Measurements from ENCODE around the gene PALLD.

Gene PALLD

DNA sequence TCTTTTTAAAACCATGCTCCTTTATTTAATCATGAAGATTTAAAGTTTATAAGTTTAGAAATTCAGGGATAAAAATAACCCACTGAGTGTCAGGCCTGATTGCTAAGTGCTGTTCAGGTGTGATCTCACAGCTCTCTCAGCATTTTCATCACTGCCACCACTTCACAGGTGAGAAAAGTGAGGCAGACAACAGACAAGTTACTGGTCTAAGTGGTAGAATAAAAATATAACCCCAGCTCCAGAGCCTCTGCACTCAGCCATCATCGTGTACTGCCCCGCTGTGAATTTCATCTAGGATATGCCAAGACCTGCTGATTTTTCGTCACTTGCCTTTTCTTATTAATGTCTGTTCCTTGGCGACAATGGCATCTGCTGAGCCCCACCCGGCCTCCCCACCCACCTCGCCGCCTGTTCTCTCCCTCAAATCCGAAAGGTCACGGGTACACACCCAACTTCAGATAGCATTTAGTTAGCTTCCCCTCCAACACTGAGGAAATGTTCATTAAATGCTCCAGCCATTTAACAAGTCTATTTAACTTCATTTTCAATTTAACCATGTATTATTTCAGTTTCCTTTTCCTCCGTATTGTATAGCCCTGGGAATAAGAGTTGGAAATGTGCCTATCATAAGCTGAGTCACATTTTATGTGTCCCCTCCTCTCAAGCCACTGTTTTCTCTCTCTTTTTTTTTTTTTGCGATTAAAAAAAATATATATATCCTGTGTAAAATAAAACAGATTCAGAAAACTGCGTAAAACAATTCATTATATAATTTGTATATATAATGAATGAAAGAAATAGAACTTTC, 276.7 kb downstream of the PALLD start:
- H3K4me2 ChIP-seq: no peak overlapping the region
- no peak overlapping the region for H3K9ac ChIP-seq

DNA sequence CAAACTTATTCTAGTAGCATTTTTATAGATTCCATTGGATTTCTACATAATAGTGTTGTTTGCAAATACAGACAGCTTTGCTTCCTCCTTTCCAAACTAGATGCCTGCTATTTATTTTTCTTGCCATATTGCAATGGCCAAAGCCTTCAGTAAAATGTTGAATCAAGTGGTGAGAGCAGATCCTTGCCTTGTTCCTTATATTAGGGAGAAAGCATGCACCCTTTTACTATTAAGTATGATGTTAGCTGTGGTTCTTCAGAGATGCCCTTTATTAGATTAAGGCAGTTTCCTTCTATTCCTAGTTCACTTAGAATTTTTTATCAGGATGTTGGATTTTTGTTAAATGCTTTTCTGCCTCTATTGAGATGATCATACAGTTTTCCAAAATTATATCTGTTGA, 279.5 kb downstream of the PALLD start:
- peaks cover 13 to 28% (median 20%) of the 10 kb centered on the region in 11 experiments; a peak in 21 of 22 replicates for H3K9me3 ChIP-seq (replicated peaks in 1 of 11)
- TF ChIP-seq Cebpa-rat (IDR thresholded peaks at IDR 0.05): no peak
- H3K9ac ChIP-seq: no peak overlapping the region
- H3K4me1 ChIP-seq: peaks cover 0 to 8% (median 0%) of the 10 kb centered on the region in 10 experiments; a peak in 2 of 20 replicates
- peaks cover 0 to 3% (median 0%) of the 10 kb centered on the region in 11 experiments; a peak in 1 of 22 replicates for H3K36me3 ChIP-seq
- H3K27ac ChIP-seq: no peak overlapping the region
- H3K4me3 ChIP-seq: no peak overlapping the region
- H3K4me2 ChIP-seq: no peak overlapping the region
- no peaks in the 10 kb centered on the region for H4K20me1 ChIP-seq
- H3K27me3 ChIP-seq: no peaks in the 10 kb centered on the region

More for the DNA sequence above, 276.7 kb downstream of the PALLD start:
- Histone ChIP-seq H4K20me1 (no peaks in the 10 kb centered on the region), H3K36me3 (peaks cover 0 to 3% (median 0%) of the 10 kb centered on the region in 11 experiments; a peak in 1 of 22 replicates), H3K27me3 (no peaks in the 10 kb centered on the region), H3K4me3 (no peak overlapping the region), H3K9me3 (replicated peaks in 1 of 11) (peaks cover 13 to 28% (median 20%) of the 10 kb centered on the region in 11 experiments; a peak in 21 of 22 replicates), H3K4me1 (peaks cover 0 to 17% (median 0%) of the 10 kb centered on the region in 10 experiments; a peak in 4 of 20 replicates), H3K27ac (no peak overlapping the region)
- no peak for TF ChIP-seq Cebpa-rat (IDR thresholded peaks at IDR 0.05)

DNA sequence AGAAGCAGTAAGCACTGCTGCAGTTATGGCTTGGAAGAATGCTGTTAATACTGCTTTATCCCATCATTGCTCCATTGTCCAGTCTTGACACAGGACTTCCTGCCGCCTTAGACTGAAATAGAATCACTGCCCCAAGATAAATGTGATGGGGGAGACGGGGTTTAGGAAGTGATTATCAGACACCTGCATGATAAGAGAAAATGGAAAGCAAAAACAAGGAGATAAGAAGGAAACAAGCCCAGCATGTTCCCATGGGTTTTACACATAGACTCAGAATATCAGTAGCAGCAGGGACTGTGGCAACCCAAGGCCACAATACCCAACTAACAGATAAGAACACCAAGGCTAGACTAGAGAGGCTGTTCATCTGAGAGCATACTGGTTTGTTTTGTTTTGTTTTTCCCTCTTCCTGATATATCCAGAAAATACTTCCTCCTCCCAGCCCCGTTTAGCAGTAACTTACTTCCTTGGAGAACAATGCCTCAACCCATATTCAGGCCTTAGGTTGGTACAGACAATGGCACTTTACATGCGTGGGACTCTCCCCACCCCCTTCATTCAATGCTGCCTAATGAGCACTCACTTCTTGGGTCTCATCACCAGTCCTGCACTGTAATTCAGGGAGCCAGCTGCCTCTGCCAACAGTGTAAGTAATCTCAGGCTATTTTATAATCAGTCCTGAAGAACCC, 280.6 kb downstream of the PALLD start:
- Histone ChIP-seq H3K27me3 (no peaks in the 10 kb centered on the region), H4K20me1 (no peaks in the 10 kb centered on the region), H3K36me3 (peaks cover 0 to 3% (median 0%) of the 10 kb centered on the region in 11 experiments; a peak in 1 of 22 replicates), H3K9me3 (replicated peaks in 1 of 11) (peaks cover 13 to 28% (median 20%) of the 10 kb centered on the region in 11 experiments; a peak in 21 of 22 replicates), H3K4me3 (no peak overlapping the region), H3K27ac (no peak overlapping the region), H3K4me1 (peaks cover 0 to 8% (median 0%) of the 10 kb centered on the region in 10 experiments; a peak in 3 of 20 replicates), H3K4me2 (peak overlapping the region in 1 of 11 experiments; percentile 15; a peak in 2 of 22 replicates), H3K9ac (no peak overlapping the region)
- no peak for TF ChIP-seq Cebpa-rat (IDR thresholded peaks at IDR 0.05)

DNA sequence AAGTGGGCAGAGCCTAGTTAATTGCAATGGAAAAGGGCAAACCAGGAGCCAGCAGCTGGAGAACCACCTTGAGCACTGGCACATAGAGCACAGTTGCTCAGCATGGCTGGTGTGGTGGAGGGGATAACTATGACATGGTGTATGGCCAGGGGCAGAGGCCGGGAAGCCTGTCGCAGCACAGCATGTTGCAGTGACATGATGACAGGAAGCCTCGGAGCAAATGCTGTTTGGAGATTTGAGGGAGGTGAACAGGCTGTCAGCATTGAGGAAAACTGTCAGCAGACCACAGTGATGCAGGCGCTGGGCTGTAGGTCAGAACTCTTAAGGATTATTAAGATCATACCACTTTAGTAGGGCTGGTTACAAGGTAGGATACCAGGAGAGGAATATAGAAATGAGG, 284.5 kb downstream of the PALLD start:
- Histone ChIP-seq H3K36me3 (peaks cover 0 to 2% (median 0%) of the 10 kb centered on the region in 11 experiments; a peak in 1 of 22 replicates), H3K4me1 (peaks cover 0 to 8% (median 0%) of the 10 kb centered on the region in 10 experiments; a peak in 3 of 20 replicates)

DNA sequence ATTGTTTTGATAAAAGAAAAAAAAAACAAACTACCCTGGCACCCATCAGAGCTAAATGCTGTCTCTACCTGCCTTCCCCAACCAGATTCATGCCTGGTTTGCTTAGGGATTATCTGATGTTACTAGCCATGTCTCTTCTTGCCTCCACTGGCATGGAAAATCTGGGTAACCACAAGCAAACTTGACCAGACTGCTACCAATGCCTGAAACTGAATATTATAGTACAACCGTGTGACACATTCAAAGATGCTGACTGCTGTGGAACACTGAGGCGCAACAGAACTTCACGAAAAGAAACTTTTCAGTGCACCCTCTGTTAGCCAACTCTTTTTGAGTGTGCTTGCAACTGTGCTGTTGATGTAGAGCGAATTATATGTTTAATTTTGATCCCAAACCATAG, 285.1 kb downstream of the PALLD start:
- no peak overlapping the region for H3K4me3 ChIP-seq
- no peaks in the 10 kb centered on the region for H4K20me1 ChIP-seq
- H3K4me2 ChIP-seq: peak overlapping the region in 2 of 11 experiments; percentile 23 to 32; a peak in 3 of 22 replicates
- no peak overlapping the region for H3K9ac ChIP-seq
- H3K4me1 ChIP-seq: peaks cover 0 to 8% (median 0%) of the 10 kb centered on the region in 10 experiments; a peak in 3 of 20 replicates
- H3K36me3 ChIP-seq: no peaks in the 10 kb centered on the region
- TF ChIP-seq Cebpa-rat (IDR thresholded peaks at IDR 0.05): no peak
- H3K27ac ChIP-seq: no peak overlapping the region
- no peaks in the 10 kb centered on the region for H3K27me3 ChIP-seq
- peaks cover 0 to 12% (median 4%) of the 10 kb centered on the region in 11 experiments; a peak in 15 of 22 replicates for H3K9me3 ChIP-seq (replicated peaks in 1 of 11)

More for the DNA sequence above, 284.5 kb downstream of the PALLD start:
- Histone ChIP-seq H3K27ac (no peak overlapping the region), H3K9ac (no peak overlapping the region), H3K9me3 (replicated peaks in 1 of 11) (peaks cover 3 to 18% (median 10%) of the 10 kb centered on the region in 11 experiments; a peak in 21 of 22 replicates), H3K4me3 (no peak overlapping the region), H3K27me3 (no peaks in the 10 kb centered on the region), H3K4me2 (no peak overlapping the region), H4K20me1 (no peaks in the 10 kb centered on the region)
- TF ChIP-seq Cebpa-rat (IDR thresholded peaks at IDR 0.05): no peak

DNA sequence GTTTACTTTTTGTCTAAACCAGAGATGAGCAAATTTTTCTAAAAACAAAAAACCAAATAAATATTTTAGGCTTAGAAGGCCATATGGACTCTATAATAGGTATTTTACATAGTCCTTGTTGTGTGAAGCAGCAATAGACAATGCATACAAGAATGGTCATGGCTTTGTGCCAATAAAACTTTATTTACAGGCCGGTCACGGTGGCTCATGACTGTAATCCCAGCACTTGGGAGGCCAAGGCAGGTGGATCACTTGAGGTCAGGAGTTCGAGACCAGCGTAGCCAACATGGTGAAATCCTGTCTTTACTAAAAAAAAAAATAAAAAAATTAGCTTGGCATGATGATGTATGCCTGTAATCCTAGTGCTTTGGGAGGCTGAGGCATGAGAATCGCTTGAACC, 285.6 kb downstream of the PALLD start:
- no peak for TF ChIP-seq Cebpa-rat (IDR thresholded peaks at IDR 0.05)
- Histone ChIP-seq H3K9me3 (replicated peaks in 1 of 11) (peaks cover 0 to 7% (median 0%) of the 10 kb centered on the region in 11 experiments; a peak in 3 of 22 replicates), H3K4me1 (peaks cover 0 to 7% (median 0%) of the 10 kb centered on the region in 10 experiments; a peak in 2 of 20 replicates), H3K36me3 (no peaks in the 10 kb centered on the region), H3K27me3 (no peaks in the 10 kb centered on the region), H4K20me1 (no peaks in the 10 kb centered on the region), H3K9ac (no peak overlapping the region), H3K27ac (no peak overlapping the region), H3K4me2 (no peak overlapping the region), H3K4me3 (no peak overlapping the region)

DNA sequence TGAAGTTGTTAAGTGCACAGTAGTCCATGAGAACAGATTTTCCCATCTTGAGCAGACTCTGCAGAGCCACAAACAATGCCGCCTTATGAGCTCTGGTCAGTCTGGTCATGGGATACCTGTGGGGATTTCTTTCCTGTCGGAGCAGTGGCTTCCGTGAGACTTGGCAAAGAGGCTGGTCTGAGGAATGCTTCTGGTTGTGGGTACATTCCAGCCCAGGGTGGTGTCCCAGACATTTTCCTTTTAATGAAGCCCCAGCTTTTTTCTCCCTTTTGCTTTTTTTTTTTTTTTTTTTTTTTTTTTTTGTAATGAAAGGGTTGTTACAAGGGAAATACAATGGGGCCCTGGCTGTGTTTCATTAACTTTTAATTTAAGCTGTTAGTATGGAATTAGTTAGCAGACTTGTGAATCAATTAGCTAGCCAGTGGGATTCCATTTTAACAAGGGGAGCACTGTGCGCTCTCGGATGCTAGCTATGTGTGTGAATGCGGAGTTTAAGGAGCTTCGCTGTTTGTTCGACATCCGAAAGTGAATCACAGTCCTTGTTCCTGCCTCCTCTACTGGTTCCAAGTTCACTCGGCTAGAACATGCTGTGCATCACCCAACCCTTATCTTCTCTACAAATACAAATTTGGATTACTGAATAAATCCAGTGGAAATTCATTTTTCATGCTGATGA, 288.1 kb downstream of the PALLD start:
- H3K27me3 ChIP-seq: no peaks in the 10 kb centered on the region
- H3K27ac ChIP-seq: no peak overlapping the region
- H3K4me1 ChIP-seq: peaks cover 0 to 18% (median 7%) of the 10 kb centered on the region in 10 experiments; a peak in 11 of 20 replicates
- no peaks in the 10 kb centered on the region for H3K36me3 ChIP-seq
- H4K20me1 ChIP-seq: no peaks in the 10 kb centered on the region
- no peak overlapping the region for H3K4me2 ChIP-seq
- H3K4me3 ChIP-seq: no peak overlapping the region
- no peak overlapping the region for H3K9ac ChIP-seq
- no peak for TF ChIP-seq Cebpa-rat (IDR thresholded peaks at IDR 0.05)
- peaks cover 0 to 4% (median 0%) of the 10 kb centered on the region in 11 experiments; a peak in 1 of 22 replicates for H3K9me3 ChIP-seq (replicated peaks in 1 of 11)

DNA sequence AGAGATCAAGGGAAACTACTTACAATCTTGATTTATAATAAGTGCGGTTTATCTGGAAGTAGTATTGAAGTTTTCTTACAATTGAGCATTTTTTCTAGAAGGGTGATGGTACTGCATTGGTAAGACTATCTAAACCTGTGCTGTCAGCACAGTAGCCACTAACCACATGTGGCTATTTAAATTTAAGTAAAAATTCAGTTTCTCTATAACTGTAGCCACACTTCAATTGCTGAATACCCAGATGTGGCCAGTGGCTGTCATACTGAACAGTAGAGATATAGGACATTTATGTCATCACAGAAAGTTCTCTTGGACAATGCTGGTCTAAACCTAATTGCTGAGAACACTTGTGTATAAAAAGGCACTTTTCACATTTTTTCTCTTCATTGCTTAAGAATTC, 290.5 kb downstream of the PALLD start:
- no peak for TF ChIP-seq Cebpa-rat (IDR thresholded peaks at IDR 0.05)
- Histone ChIP-seq H3K4me3 (no peak overlapping the region), H3K4me2 (no peak overlapping the region), H3K9me3 (replicated peaks in 1 of 11) (peaks cover 0 to 20% (median 8%) of the 10 kb centered on the region in 11 experiments; a peak in 11 of 22 replicates), H3K9ac (no peak overlapping the region), H4K20me1 (no peaks in the 10 kb centered on the region), H3K36me3 (peaks cover 0 to 15% (median 0%) of the 10 kb centered on the region in 11 experiments; a peak in 2 of 22 replicates), H3K4me1 (peaks cover 0 to 26% (median 13%) of the 10 kb centered on the region in 10 experiments; a peak in 12 of 20 replicates), H3K27ac (no peak overlapping the region), H3K27me3 (no peaks in the 10 kb centered on the region)

Measured in BLaER1 treated with 17β-estradiol and CSF1 and Interleukin-3, amounts not matched to agents 10 nM and 100 nM (cell line).